Pericardium fibroblast (primary cell): ENCODE results near the gene LRRC61. TPM values are rescaled to one million over a fixed set of nuclear protein-coding genes. Genes with fewer than 3 reads are reported as not detected.

Source experiments
- total RNA-seq: library from RNA; depleted of rRNA; stranded (reverse); fragments of >200 nt; gene quantifications from 2 replicates; pipeline ENCODE4 v1.2.3, GENCODE V29; 2015

Gene LRRC61, protein sequence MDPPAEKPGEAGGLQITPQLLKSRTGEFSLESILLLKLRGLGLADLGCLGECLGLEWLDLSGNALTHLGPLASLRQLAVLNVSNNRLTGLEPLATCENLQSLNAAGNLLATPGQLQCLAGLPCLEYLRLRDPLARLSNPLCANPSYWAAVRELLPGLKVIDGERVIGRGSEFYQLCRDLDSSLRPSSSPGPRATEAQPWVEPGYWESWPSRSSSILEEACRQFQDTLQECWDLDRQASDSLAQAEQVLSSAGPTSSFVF
- 2.0 TPM in 1 of 2 replicates, not detected in the other for total RNA-seq

DNA sequence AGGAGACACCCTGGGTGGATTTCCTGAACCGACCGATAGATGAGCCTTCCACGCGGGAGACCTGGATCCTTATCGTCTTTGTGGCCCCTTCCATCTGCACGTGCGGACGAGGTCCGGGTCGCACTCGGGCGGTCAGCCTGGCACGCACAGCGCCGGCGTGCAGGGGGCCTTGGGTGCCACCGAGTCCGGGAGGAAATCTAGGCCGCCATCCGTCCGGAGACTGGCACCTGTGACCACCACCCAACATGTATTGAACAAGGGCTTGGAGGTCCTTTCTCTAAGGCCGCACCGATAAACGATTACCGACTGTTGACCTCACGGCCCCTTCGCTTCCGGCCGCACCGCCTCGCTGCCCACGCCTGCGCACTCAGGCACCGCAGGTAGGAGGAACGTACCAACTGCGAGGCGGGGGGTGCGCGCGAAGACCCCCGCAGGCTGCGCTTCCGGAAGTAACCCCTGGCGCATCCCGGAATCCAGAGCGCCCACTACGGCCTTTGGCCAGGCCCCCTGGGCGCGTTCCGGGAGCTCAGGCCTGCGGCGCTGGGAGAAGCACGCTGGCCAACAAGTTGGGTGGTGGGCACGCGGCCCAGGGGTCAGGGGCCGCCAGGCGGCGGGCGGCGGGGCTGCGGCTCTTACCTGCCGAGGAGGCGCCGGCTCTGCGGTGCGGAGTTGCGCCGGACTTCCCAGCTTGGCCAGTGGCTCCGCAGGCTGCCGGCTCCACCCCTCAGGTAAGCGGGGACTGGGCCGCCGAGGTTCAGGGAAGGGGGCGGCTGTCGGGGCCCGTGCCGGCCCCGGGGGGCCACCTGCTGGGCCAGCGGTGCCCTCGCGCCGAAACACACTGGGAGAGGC lies at the start of gene LRRC61, which contains the start of gene ACTR3C:
TSS of gene LRRC61 (plus strand) at position 523 of the 849 bp plus-strand sequence. CDS start 13,507 bp downstream, outside the sequence.
TSS of gene ACTR3C (minus strand) at position 713 of the 849 bp plus-strand sequence. CDS start 28,249 bp downstream, outside the sequence.

DNA sequence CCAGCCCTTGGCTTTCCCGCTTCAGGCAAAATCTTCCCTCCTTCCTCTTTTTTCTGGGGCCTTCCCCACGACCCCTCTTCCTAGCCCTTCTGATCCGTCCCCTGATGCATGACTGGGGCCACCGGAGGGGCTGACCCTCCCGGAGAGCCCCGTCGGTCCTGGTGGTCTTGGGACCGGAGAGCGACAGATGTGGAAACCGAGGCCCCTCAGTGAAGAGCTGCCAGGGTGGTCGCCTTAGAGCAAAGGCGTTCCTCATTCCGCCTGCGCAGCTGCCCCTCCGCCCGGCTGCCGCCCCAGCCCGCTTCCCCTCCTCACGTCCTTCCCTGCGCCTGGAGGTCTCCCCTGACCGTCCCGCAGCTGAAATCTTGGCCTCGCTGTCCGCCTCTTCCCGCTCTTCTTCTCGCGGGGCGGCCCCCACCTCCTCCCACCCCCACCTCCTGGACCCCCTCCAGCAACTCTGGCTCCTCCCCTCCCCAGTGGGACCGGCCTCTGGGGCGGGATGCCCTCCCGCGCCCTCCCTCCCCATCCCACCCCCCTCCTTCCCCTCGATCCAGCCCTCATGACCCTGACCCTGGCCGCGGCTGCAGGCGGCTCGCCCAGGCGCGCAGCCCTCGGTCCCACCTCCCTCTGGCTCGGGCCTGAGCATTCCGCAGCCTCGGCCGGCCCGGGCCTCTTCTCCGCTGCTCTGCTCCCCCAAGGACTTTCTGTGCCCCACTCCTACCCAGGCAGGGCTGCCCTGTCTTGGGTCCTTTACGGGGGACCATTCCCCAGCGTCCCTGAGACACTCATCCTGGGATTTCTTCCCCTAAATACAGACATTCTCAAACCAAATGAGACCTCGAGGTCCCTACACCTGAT lies 18.3 kb downstream of the LRRC61 start, which contains the start of gene RARRES2:
TSS of gene RARRES2 (minus strand) at position 367 of the 858 bp plus-strand sequence. CDS start 1,020 bp downstream, outside the sequence.

GRCh38 chr7:150368096-150368883 lies 45.1 kb downstream of the LRRC61 start, which contains the start of gene REPIN1:
Gene REPIN1, plus strand, starts transcription at chr7:150368822. Its CDS starts 890 bp downstream, at chr7:150369712.

GRCh38 chr7:150378853-150379440 lies 55.8 kb downstream of the LRRC61 start, which contains the start of gene ZNF775:
Gene ZNF775, plus strand, starts transcription at chr7:150379330. Its CDS starts 9,141 bp downstream, at chr7:150388471.

Other genes starting within 250 kb of the LRRC61 start
- 0.09 TPM in 1 of 2 replicates, not detected in the other for gene ACTR3C, start 190 bp downstream of the LRRC61 start, total RNA-seq
- 90.6 and 142 TPM in 2 replicates for gene RARRES2, start 18.3 kb downstream of the LRRC61 start, total RNA-seq
- 54.8 and 57.9 TPM in 2 replicates for gene REPIN1, start 45.5 kb downstream of the LRRC61 start, total RNA-seq
- 6.4 and 8.2 TPM in 2 replicates for gene ZNF775, start 56.0 kb downstream of the LRRC61 start, total RNA-seq
- gene GIMAP8, start 127.3 kb downstream of the LRRC61 start, total RNA-seq = not detected in 2 replicates
- gene GIMAP7, start 191.5 kb downstream of the LRRC61 start, total RNA-seq = not detected in 2 replicates
- not detected in 2 replicates for gene GIMAP4, start 244.0 kb downstream of the LRRC61 start, total RNA-seq